SW 1271 (cell line): ENCODE data around the gene TRIM2.
A peak's percentile ranks its signal among the peaks of the same experiment; 100 is the strongest.

ENCODE experiments used
- DNase-seq, 2 experiments: peaks; one replicate each; lab custom pipeline; 2025; lab: John Stamatoyannopoulos, UW

Gene TRIM2

DNA sequence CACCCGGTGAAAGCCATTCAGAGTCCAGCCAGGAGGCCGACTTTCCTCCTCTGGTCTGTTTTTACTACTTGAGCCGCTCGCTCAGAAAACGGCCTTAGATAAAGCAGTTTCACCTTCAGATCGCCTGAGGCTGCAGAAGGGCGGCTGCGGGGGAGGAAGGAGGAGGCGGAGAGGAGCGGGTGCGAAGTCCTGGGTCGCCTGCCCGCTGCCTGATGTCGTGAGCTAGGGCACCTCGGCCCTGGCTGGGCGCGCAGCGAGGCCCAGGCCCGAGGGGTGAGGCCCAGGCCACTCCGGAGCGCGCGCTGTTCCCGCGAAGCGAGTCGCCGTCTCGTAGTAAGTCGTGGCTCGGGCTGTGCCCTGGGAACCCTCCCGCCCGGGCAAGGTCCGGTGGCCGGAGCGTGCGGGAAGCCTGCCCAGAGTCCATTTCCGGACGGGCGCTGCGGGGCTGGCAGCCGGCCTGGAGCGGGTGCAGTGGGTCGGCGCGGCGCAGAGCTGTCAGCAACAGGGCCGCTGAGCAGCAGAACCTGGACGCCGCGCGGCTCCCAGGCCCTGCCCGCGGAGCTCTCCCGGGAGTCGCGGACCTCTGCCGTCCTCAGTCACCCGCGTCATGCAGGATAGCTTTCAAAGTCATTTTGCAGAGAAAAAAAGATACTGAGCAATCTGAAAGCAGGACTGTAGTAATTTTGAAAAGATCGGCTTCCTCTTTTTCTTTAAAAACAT, 18.6 kb downstream of the TRIM2 start:
- DNase-seq = no peak

DNA sequence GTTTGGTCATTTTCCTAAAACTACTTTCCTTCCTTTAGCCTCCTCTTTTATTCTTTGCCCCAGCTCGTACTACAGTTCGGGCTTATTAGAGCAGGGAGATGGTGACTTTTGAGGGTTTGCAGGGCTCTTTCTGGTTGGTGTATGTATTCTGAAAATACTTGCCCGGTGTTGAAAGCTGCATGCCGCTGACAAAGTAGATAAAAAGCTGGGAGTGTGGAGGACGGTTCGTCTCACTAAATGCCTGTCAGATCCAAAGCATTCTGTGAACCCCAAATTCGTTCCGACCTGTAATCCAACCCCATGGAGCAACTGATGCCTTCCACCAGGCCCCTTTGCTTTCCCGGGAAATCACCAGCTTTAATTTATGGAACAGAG, 19.2 kb downstream of the TRIM2 start:
- no peak for DNase-seq

DNA sequence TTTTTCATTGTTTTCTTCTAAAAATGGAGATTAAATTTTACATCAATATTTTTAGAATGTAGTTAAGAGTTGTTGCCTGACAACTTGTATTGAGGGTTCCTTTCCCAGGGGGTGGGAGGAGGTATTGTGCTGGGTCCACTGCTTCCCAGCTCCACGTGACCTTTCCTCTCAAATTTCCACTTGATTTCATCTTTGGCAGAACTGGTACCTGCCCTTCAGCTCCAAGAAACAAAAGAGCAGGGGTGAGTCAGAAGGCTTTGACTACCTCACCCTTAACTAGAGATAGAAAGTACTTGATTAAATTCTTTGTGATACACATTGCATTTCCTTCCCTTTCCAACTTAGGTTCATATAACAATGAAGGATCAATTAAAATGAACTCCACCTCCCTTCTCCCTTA, 19.7 kb downstream of the TRIM2 start:
- no peak for DNase-seq

DNA sequence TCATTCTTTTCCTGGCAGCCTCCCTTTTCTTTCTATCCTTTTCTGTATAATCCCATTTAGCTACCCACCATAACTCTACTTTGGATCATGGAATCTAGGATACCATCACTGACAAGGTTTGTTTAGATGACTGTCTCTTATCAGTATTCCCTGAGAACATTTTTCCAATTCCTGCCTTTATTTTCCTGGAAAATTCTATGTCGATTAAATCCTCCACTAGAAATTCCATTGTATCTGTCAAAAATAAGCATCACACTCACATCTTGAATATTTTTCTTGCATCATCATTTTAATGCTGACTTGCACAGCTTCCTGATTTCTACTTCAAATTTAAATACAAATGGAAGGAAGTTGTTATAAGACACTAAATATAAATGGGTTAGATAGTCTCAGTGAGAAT, 20.2 kb downstream of the TRIM2 start:
- no peak for DNase-seq

DNA sequence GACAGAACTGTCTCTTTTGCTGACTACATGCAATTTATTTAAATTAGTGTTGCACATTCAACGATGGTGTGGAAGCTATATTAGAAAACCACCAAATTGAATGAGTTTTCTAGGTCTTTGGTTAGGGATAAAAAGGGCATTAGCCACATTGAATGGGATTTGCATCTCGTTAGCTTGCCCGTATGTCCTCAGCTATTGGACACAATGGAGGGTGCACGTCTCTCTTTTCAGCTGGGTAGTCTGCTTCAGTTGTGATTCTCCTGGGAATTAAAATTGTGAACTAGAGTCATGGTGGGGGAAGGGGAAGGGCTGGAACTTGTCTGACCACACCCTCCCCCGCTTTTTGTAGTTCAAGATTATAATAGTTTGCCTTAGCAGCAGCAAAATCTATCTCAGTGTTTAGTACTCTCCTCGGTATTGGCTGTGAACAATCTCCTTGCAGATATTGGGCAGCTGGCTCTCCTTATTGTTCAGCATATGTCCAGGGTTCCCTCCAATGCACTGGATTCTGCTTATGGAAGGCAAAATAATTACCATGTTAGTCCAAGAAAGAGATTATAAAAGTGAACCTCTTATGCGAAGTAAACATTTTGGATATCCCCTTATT, 23.3 kb downstream of the TRIM2 start:
- DNase-seq = no peak

DNA sequence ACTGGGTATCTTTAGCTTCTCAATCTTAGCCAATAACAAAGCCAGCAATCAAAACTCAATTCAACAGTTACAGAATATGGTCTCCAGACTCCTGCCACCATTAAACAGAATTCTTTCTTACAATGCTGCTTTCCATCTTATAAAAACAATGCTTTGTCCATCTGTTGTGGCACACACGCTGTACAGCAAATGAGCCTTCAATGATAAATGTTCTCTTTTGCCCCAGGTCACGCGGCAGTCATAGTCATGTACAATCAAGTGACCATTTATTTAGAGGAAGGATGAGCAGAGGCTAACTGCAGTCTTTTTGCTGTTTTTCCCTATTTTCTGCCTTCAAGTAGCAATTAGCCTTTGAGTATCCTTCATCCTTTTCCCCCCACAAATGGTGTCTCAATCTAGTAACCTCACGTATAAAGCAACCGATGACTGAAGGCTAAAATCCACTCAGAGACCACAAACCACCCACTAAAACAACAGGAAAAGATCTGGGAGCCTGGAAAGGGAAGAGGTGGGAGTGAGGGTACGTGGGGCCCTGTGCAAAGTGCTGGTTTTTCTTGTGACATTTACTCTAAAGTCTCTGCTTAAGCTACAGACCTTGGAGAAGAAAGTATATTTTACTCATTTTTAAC, 24.4 kb downstream of the TRIM2 start:
- no peak for DNase-seq

DNA sequence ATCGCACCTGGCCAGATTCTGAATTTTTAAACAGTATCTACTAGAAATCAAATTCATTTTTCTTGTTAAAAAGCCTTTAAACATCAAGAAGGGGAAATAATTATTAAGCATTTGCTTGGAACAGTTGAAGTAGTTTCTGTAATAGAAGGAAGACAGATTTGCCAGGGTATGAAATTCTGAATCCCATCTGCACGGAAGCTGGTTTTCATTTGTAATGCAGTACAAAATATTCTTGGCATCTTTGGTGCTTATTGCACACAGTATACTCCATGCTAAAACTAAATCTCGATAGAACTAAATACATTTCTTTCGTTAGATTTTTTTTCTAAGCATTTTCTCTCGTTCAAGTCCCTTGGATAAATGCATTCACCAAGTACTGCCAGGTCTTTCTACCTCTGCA, 25.3 kb downstream of the TRIM2 start:
- no peak for DNase-seq

DNA sequence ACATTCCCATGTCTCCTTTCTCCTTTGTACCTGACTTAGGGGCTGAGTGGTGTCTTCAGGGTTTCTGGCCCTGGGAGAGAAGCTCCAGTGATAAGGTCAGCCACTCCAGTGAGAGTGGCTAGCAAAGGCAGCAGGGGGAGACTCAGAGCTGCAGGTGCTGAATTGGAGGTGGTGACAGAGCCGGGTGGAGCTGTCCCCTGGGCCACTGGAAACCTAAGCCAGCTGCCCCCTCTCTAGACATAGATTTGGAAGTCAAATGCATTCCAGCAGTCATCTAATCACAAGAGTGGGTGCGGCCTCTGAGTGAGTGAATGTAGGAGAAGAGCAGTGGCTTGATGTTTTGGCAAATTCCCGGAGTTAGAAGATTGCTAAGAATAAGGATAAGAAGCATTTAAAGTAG, 28.5 kb downstream of the TRIM2 start:
- peak in 1 of 2 experiments; percentile 26 for DNase-seq

DNA sequence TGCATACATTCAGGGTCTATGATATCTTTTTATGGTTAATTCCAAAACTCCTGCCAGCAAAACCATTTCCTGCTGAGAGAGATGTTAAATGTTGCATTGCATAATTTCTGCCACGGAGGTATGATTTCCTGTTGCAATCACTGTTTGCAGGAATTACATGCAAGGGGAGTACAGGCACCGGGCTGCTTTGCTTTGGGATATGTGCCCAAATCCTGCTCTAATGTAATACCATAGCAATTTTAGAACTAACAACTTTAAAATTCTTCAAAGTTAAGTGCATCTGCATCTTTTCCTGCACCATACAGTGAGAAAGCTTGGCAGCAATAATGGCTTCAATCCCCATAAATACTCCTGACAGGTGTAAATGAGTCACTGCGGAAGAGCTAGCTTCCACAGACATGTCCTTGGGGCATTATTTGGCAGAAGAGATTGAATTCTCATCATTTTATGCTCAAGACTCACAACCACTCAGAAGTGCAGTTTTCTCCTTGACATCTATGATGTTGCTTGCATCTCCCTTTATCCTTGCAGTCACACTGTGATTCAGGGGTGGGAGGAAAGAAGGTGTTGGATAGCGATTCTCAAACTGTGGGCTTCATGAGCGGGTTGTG, 29.6 kb downstream of the TRIM2 start:
- DNase-seq = peak; percentile 60 to 89

DNA sequence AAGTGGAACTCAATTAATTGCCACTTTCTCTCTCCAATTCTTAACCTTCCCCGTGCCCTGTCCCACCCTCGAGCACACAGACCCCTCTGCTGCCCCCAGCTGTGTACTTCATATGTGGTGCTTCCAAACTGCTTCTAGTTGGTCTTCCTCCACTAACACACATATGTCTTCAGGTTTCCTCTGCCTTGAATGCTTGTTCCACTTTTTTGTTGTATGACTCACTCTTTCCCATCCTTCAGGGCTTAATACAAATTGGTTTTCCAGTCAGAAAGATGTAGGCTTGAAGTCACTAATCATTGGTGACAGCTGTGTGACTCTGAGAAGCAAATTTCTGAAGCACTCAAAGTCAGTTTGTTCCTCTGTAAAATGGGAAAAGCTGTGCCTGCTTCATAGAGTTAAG, 30.6 kb downstream of the TRIM2 start:
- peak in 1 of 2 experiments; percentile 27 for DNase-seq

DNA sequence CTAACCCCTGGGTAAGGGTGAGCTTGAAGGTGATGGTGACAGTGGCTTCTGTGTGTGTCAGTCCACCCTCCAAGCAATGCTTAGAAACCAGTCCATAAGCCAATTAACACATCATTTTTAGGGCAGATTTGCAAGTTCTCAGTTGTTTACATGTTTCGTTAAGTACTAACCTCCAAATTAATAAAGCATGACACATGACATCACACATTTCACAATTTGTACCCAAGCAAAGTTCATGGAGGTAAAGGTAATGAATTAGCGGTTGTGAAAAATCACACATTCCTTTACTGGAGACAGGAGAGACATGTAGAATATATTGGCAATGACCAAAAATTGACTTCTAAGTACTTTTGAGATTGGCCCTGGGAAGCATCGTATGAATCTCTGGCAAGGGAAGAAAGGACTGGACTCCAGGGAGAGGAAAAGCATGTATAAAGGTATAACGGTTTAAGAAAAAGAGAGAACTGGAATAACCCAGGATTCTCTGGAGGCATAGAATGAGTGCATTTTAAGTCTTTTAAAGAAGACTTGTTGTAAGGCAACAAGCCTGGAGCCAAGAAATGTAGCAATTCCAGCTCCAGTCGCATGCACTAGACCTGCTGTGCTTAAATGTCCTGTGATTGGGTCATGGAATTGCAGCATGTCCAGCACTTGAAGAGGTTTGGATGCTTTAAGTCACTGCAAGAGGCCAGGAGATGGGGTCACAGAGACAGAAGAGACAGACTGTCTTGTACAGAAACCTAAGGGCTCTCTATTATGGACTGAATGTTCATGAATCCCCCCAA, 34.1 kb downstream of the TRIM2 start:
- DNase-seq = no peak

DNA sequence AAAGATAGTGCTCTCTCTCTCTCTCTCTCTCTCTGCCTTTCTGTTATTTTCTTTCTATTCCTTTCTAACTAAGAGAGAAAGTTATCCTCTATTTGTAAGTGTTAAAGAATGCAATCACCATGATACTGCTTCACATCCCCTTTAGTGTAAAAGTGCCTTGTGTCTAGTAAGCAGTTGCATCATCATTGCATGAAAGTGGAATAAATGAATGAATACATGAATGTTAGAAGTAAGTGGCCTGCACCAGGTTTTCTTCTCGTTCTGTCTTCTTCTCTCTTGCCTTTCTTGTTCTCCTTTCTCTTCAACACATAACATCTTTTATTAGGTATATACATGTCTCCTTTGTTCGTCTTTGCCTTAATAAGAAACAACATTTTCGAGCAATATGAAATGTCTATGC, 35.2 kb downstream of the TRIM2 start:
- no peak for DNase-seq

DNA sequence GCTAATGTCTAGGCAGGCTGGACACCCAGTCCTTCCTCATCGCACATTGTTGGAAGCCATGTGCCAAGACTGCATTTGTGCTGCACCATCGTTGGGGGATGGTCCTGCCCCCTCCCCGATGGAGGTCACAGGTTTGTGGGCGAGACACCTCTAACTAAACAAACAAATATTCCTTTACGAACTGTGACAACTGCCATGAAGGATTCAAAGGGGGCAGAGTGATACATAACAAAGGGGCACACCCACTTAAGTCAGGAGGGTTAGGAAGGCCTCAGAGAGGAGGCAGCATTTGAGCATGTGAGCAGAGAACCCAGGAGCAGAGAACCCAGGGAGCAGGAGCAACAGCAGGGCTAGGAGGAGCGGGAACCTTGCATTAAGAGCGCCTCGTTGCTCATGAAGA, 37.1 kb downstream of the TRIM2 start:
- no peak for DNase-seq

DNA sequence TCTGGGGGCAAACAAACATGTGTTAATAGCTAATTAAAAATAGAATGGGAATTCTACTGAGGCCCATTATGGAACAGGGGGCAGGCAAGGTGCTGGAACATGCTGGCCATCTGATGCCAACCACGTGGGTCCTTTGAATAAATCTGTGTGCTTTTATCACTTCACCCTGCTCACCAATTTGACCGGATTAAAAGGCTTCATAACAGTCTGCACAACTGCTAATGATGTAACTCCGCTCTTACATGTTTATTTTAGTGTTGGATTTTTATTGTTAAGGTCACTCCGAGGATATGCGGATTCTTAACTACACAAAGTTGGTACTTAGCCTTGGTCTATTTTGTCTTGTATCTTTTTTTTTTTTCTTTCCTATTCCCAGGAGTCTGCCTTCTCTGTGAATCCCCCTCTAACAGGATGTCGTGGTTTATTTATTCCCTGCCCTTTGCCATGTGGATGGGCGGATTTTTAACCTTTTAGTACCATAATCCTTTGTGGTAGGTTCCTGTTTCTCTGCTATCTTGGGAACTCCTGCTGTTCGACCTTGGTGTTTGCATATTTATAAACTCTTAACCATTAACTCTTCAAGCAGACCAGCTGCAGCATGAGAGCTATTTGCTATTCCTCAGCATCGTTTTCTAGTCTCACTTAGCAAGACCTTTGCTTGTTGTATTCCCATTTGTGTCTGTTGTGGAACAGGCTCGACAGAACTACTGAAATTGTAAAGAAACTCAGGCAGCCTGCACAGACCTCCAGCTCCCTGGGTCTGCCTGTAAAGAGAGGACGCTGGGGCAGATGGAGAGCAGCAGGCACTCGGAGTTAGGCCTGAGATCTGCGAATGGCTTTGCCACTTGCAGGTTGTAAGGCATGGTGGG, 38.0 kb downstream of the TRIM2 start:
- DNase-seq = peak in 1 of 2 experiments; percentile 3

DNA sequence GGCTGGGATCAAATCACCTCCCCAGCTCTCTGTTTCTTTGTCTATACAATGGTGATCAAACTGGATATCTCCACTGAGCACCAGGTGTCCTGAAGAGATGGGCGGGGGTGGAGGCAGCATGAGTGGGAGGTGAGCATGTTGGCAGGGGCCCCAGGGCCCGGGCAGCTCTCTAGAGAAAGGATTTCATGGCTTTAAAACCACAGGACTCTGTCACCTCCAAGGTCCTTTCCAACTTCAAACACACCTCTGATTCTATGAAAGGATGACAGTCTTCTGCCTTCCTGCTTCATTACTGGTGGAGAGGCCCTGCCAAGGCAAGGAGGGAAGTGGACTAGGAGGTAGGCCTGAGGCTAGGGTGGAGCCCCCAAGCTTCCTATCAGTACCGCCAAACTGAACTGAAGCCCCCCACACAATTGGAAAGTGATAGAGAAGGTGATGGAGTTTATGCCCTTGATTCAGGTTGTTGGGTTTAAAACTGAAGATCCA, 38.6 kb downstream of the TRIM2 start:
- DNase-seq = no peak

DNA sequence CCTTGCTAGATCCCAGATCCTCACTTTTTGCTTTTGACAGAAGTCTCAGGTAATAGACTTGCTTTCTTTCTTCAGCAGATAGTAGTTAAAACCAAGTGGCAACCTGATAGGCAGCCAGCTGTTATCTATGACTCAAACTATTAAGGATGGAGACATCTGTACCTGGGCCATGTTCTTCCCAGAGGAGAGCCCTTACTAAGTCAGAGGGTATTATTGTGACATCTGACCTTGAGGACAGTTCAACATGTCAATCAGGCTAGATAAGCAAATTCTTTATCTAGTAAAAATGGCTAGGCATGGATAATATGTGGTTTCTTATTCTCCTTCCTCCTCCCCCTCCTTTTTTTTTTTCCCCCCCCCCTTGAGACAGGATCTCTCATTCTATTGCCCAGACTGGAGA, 39.2 kb downstream of the TRIM2 start:
- DNase-seq = no peak

DNA sequence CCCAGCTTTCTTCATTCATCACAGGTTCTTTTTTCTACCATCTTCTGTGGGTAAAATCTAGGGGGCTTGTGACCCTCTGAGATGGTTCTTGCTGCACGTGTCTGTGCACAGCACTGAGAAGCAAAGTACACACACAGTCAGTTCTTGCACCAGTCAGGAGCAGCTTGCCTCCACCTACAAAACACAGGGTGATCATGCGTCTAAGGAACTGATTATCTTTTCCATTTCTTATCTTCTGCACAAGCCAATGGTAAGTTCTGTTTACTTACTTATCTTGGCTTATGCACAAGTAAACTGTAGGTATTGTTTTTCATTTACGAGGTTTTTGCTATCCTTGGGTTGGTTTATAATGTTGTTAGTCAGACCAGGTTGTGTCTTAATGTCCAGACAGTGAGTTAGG, 40.7 kb downstream of the TRIM2 start:
- DNase-seq = no peak

DNA sequence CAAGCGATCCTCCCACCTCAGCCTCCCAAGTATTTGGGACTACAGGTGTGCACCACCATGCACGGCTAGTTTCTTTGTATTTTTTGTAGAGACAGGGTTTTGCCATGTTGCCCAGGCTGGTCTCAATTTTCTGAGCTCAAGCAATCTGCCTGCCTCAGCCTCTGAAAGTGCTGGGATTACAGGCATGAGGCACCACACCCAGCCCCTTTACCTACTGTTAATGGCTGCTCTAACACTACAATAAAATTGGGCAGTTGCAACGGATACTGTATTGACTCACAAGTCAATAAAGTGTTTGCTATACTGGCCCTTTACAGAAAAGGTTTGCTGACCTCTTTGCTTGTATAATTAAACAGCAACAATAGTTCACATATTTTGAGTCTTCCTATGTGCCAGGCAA, 41.5 kb downstream of the TRIM2 start:
- DNase-seq = no peak

DNA sequence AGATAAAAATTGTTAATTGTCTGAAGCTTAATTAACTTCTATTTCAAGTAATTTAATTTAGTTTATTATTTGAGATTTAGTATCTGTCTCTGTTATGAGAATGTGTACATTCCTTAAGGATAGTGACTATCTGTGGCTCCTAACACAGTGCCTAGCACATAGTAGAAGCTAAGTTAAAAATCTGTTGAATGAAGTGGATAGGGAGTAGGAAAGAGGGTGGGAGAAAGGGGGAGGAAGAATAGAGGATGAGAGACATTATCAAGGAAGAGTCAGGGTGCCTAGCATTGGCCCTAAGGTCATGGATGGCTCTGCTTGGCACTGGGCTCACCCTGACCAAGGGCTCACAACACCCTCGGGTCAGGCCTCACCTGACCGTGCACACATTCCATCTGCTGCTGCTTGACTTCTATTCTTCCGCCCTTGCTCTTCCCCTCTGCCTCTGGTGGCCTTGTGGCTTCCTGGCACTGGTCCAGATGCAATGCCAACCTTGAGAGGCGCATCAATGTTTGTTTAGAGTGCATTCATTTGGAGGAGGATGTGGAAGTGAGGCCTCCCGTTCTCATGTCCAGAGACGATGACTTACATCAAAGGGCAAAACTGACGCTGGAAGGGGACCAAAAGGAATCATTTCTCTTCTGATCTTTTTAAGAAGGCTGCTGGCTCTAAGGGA, 42.3 kb downstream of the TRIM2 start:
- DNase-seq = no peak

DNA sequence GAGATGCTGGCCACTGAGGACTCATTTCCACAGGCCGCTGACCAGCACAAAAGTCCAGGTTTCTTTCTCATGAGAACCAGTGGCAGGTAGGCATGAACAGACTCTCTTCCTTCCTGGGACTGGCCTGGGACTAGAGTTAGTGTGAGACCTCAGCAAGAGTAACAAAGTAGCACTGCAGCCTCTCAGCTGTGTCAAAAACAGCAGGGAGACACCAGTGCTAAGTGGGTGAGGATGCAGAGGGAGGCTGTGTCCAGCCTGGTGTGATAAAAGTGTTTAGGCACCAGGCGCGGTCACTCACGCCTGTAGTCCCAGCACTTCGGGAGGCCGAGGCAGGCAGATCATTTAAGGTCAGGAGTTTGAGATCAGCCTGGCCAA, 42.9 kb downstream of the TRIM2 start:
- no peak for DNase-seq
